Upper lobe of right lung (tissue), 1 donor: ENCODE data around the gene WDR27. TPM values are rescaled to one million over a fixed set of nuclear protein-coding genes. Genes with fewer than 3 reads are reported as not detected.

ENCODE experiments used
- ATAC-seq: fragments of 200-7000 bp; cut with Tn5 transposase; one replicate; pipeline ENCODE4 v1.9.1; 2020; ENCODE audit warnings: mild to moderate bottlenecking, moderate library complexity
- DNase-seq: peaks from one replicate; pipeline ENCODE4 v3.0.0-alpha.2; 2020
- H3K27ac ChIP-seq: fragments of 200-600 bp; one replicate; pipeline ENCODE4 v1.8.0; 2022
- H3K27me3 ChIP-seq: fragments of 200-600 bp; one replicate; pipeline ENCODE4 v1.8.0; 2022; ENCODE audit warnings: mild to moderate bottlenecking
- H3K36me3 ChIP-seq: fragments of 200-600 bp; one replicate; pipeline ENCODE4 v1.8.0; 2022
- H3K4me1 ChIP-seq: fragments of 200-600 bp; one replicate; pipeline ENCODE4 v1.8.0; 2022
- H3K4me3 ChIP-seq: fragments of 200-600 bp; one replicate; pipeline ENCODE4 v1.8.0; 2022; ENCODE audit warnings: mild to moderate bottlenecking
- H3K9me3 ChIP-seq: fragments of 200-600 bp; one replicate; pipeline ENCODE4 v1.8.0; 2022
- CTCF ChIP-seq: fragments of 200-600 bp; IDR thresholded peaks from one replicate; pipeline ENCODE4 v1.8.0; 2022; ENCODE audit warnings: antibody characterized with exemption
- intact Hi-C: fragments of 100-400 bp; cut with DNase I; formaldehyde crosslinking; loops from one replicate; pipeline ENCODE4 v1.11.0; 2022
- total RNA-seq: library from RNA; stranded (reverse); fragmentation: NEBNext Ultra II Directional; extraction: Animal tissue kit (Norgen Biotek cat#: 25700); gene quantifications from one replicate; pipeline ENCODE4 v1.2.1, GENCODE V29; 2021
- donor health status: DM: no; HTN: yes; CAD: no; lungs with severe emphysema.

Gene WDR27
- total RNA-seq, 1 donor from 2014 or later = 39.0 TPM

- no peak for ATAC-seq
- intact Hi-C loops = no loop called here
- Histone ChIP-seq H3K27ac (peak overlapping the region; percentile 20), H3K4me3 (no peak overlapping the region), H3K4me1 (peaks cover 10% of the 10 kb centered on the region), H3K27me3 (no peaks in the 10 kb centered on the region), H3K36me3 (no peaks in the 10 kb centered on the region), H3K9me3 (no peaks in the 10 kb centered on the region)
- TF ChIP-seq CTCF = no peak
- DNase-seq = no peak
Observed at GRCh38 chr6:169589293-169589692, 112.5 kb downstream of the WDR27 start.

GRCh38 chr6:169587975-169588374, 113.9 kb downstream of the WDR27 start:
- H3K27ac ChIP-seq = no peak overlapping the region
- no peaks in the 10 kb centered on the region for H3K27me3 ChIP-seq
- TF ChIP-seq CTCF = no peak
- intact Hi-C loops = no loop called here
- H3K9me3 ChIP-seq = no peaks in the 10 kb centered on the region
- H3K36me3 ChIP-seq = no peaks in the 10 kb centered on the region
- peaks cover 10% of the 10 kb centered on the region for H3K4me1 ChIP-seq
- DNase-seq (no peak), ATAC-seq (no peak)
- no peak overlapping the region for H3K4me3 ChIP-seq

GRCh38 chr6:169583886-169584541, 117.8 kb downstream of the WDR27 start:
- no peaks in the 10 kb centered on the region for H3K27me3 ChIP-seq
- H3K4me3 ChIP-seq = no peak overlapping the region
- no peak for ATAC-seq
- no peak for TF ChIP-seq CTCF
- H3K4me1 ChIP-seq = peaks cover 4% of the 10 kb centered on the region
- no peaks in the 10 kb centered on the region for H3K36me3 ChIP-seq
- H3K9me3 ChIP-seq = no peaks in the 10 kb centered on the region
- no peak overlapping the region for H3K27ac ChIP-seq
- intact Hi-C loops = no loop called here
- no peak for DNase-seq

GRCh38 chr6:169579407-169580111, 122.3 kb downstream of the WDR27 start:
- no peak for TF ChIP-seq CTCF
- no peaks in the 10 kb centered on the region for H3K9me3 ChIP-seq
- ATAC-seq (no peak), DNase-seq (no peak)
- H3K36me3 ChIP-seq = no peaks in the 10 kb centered on the region
- H3K4me1 ChIP-seq = no peaks in the 10 kb centered on the region
- H3K27ac ChIP-seq = no peak overlapping the region
- no peak overlapping the region for H3K4me3 ChIP-seq
- H3K27me3 ChIP-seq = no peaks in the 10 kb centered on the region
- intact Hi-C loops = no loop called here

- Histone ChIP-seq H3K9me3 (no peaks in the 10 kb centered on the region), H3K27ac (no peak overlapping the region), H3K4me3 (no peak overlapping the region), H3K36me3 (no peaks in the 10 kb centered on the region), H3K4me1 (no peaks in the 10 kb centered on the region), H3K27me3 (no peaks in the 10 kb centered on the region)
- intact Hi-C loops = no loop called here
- no peak for TF ChIP-seq CTCF
- DNase-seq (no peak), ATAC-seq (no peak)
Observed at GRCh38 chr6:169577974-169578373, 123.9 kb downstream of the WDR27 start.
